Prostate gland (tissue), 2 donors: ENCODE data around the gene NEU2. TPM values are rescaled to one million over a fixed set of nuclear protein-coding genes. Genes with fewer than 3 reads are reported as not detected.
"Not testable (repeated sequence)": the region's sequence is repeated elsewhere in the genome, so short reads cannot be mapped to it uniquely, and the experiment has no call there.

Experiments used
- DNase-seq: peaks from one replicate; pipeline ENCODE4 v3.0.0-alpha.2; 2019; ENCODE audit warnings: low spot score
- H3K27ac ChIP-seq, 2 donors: fragments of 200-600 bp; sonication (generic); 2 replicates each; pipeline ENCODE4 v1.5.1; 2017 to 2019
- H3K27me3 ChIP-seq: fragments of 200-600 bp; sonication (generic); replicated peaks from 2 replicates; pipeline ENCODE4 v1.5.1; 2019; ENCODE audit not compliant: insufficient read depth
- H3K36me3 ChIP-seq, 2 donors: fragments of 200-600 bp; sonication (generic); 1 replicate in 1 of 2; 2 replicates in 1 of 2; pipeline versions ENCODE4 v1.5.1 to v1.8.1; 2017 to 2019
- H3K4me1 ChIP-seq: fragments of 200-600 bp; sonication (generic); replicated peaks from 2 replicates; pipeline ENCODE4 v1.5.1; 2019
- H3K4me3 ChIP-seq, 2 donors: fragments of 200-600 bp; sonication (generic); 2 replicates each; pipeline ENCODE4 v1.5.1; 2017 to 2019
- H3K9me3 ChIP-seq: fragments of 200-600 bp; sonication (generic); 2 replicates; pipeline ENCODE4 v1.5.1; 2017
- POLR2A ChIP-seq: fragments of 450-650 bp; IDR thresholded peaks from one replicate; pipeline ENCODE4 v1.6.1; 2016; ENCODE audit warnings: antibody characterized with exemption, mild to moderate bottlenecking
- POLR2AphosphoS5 ChIP-seq: sonication (generic); formaldehyde crosslinking; IDR thresholded peaks from one replicate; pipeline ENCODE4 v1.6.1; 2017; ENCODE audit warnings: antibody characterized with exemption
- WGBS: methylation state at CpG from one replicate; pipeline ENCODE4 v1.1.5; 2018; 5-methylcytosine and 5-hydroxymethylcytosine counted together
- intact Hi-C: fragments of 100-400 bp; cut with DNase I; formaldehyde crosslinking; loops from one replicate; pipeline ENCODE4 v1.14.2; 2022
- total RNA-seq, 2 donors: library from RNA; depleted of rRNA; stranded (reverse); fragments of >200 nt; gene quantifications; one replicate each; pipeline ENCODE4 v1.1.0, GENCODE V29; 2016
- TF ChIP-seq, protein P1 (sequence below), 4 experiments: fragments of 200-600 bp in 2 of 4; fragments of 450-650 bp in 2 of 4; sonication (generic) in 2 of 4; IDR thresholded peaks; 1 replicate in 3 of 4; 2 replicates in 1 of 4; pipeline ENCODE4 v1.5.1; 2016 to 2019; ENCODE audit warnings: antibody characterized with exemption in 4 of 4, mild to moderate bottlenecking in 2 of 4, moderate library complexity in 2 of 4

NEU2 gene
- total RNA-seq, 2 donors from 2014 or later, result not detected

GRCh38 chr2:233062946-233063268 lies 30.4 kb downstream of the NEU2 start:
- TF ChIP-seq, protein P1, sequence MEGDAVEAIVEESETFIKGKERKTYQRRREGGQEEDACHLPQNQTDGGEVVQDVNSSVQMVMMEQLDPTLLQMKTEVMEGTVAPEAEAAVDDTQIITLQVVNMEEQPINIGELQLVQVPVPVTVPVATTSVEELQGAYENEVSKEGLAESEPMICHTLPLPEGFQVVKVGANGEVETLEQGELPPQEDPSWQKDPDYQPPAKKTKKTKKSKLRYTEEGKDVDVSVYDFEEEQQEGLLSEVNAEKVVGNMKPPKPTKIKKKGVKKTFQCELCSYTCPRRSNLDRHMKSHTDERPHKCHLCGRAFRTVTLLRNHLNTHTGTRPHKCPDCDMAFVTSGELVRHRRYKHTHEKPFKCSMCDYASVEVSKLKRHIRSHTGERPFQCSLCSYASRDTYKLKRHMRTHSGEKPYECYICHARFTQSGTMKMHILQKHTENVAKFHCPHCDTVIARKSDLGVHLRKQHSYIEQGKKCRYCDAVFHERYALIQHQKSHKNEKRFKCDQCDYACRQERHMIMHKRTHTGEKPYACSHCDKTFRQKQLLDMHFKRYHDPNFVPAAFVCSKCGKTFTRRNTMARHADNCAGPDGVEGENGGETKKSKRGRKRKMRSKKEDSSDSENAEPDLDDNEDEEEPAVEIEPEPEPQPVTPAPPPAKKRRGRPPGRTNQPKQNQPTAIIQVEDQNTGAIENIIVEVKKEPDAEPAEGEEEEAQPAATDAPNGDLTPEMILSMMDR (IDR thresholded peaks at IDR 0.05), result no peak
- TF ChIP-seq POLR2AphosphoS5, result no peak
- no peak for TF ChIP-seq POLR2A
- H3K27ac ChIP-seq, result no peak overlapping the region
- no peak for DNase-seq
- no peaks in the 10 kb centered on the region for H3K4me1 ChIP-seq
- H3K27me3 ChIP-seq, result no peaks in the 10 kb centered on the region
- intact Hi-C loops, result no loop called here
- H3K4me3 ChIP-seq, result no peak overlapping the region
- no peaks in the 10 kb centered on the region for H3K36me3 ChIP-seq
- no peaks in the 10 kb centered on the region for H3K9me3 ChIP-seq
- 84% methylated on average over 6 of the region's 6 CpGs for WGBS

DNA sequence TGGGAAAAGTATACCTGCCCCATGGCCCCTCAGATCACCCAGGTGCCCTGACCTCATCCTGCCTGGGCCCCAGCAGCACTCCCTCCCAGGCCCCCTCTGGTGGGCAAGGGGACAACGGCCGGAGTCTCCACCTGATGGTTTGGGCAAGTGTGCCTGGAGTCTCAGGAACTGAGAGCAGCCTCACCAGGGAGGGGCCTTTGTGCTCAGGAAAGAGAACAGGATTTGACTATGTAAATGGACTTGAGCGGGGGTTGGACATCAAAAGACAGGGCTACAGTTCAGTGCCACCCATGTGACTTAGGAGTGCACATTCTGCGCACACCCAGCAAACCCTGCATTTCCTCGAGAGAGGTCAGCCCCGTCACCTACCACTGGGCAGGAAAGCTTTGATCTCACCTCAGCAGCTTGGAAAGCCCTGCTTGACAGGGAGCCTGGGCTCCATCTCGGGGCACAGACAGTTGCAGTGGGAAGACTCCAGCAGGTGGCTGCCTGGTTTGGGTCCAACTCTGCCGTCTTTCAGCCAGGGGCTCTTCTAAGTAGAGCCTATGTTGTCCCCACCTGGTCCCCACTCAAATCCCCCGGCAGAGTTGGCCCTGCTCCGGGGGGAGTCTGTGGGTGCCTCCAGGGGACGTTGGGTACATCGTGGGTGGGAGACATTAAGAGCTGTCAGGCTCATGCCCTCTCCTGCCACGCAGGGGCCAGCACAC lies 30.9 kb downstream of the NEU2 start:
- Histone ChIP-seq H3K4me3 (no peak overlapping the region), H3K27me3 (no peaks in the 10 kb centered on the region), H3K4me1 (no peaks in the 10 kb centered on the region), H3K27ac (no peak overlapping the region), H3K36me3 (no peaks in the 10 kb centered on the region), H3K9me3 (no peaks in the 10 kb centered on the region)
- intact Hi-C loops, result no loop called here
- WGBS, result 73% methylated on average over 13 of the region's 13 CpGs
- DNase-seq, result no peak
- TF ChIP-seq POLR2A (no peak), POLR2AphosphoS5 (no peak)
- TF ChIP-seq, protein P1 (IDR thresholded peaks at IDR 0.05), result no peak

GRCh38 chr2:233063976-233064411 lies 31.5 kb downstream of the NEU2 start:
- TF ChIP-seq, protein P1 (IDR thresholded peaks at IDR 0.05), result no peak
- no peaks in the 10 kb centered on the region for H3K27me3 ChIP-seq
- no peak overlapping the region for H3K4me3 ChIP-seq
- no peaks in the 10 kb centered on the region for H3K9me3 ChIP-seq
- 96% methylated on average over 9 of the region's 9 CpGs for WGBS
- intact Hi-C loops, result no loop called here
- H3K4me1 ChIP-seq, result no peaks in the 10 kb centered on the region
- DNase-seq, result no peak
- H3K27ac ChIP-seq, result no peak overlapping the region
- no peaks in the 10 kb centered on the region for H3K36me3 ChIP-seq

DNA sequence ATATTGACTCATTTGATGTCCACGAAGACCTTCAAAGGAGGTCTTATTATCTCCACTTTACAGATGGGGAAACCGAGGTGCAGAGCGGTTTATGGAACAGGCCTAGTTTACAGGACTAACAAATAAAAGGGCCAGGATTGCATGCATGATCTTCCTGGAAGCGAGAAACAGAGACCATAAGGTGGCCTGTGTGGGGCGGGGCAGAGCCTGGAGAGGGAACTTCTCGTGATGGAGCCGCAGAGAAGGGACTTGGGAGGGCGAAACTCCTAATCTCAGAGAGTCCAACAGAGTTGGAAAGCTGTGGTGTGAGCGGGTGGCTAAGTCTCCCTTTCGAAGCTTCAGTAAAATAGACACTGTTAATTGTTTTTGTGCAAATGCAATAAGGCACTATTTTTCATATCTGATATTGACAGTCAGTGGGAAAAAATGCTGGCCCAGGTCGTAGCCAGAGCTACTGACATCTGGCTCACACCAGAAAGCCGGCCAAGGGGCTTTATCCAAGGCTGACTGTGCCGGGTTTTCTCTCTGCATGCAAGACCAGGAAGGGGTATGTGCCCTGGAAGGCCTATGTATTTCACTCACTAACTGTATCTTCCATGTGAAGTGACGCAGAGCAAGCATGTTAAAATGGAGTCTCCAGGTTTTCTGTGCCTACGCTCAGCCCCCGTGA lies 32.2 kb downstream of the NEU2 start:
- Histone ChIP-seq H3K4me1 (no peaks in the 10 kb centered on the region), H3K36me3 (no peaks in the 10 kb centered on the region), H3K27ac (no peak overlapping the region), H3K4me3 (no peak overlapping the region), H3K27me3 (no peaks in the 10 kb centered on the region), H3K9me3 (no peaks in the 10 kb centered on the region)
- DNase-seq, result no peak
- WGBS, result 79% methylated on average over 16 of the region's 16 CpGs
- TF ChIP-seq POLR2AphosphoS5 (no peak), POLR2A (no peak)
- TF ChIP-seq, protein P1 (IDR thresholded peaks at IDR 0.05), result no peak
- intact Hi-C loops, result no loop called here

DNA sequence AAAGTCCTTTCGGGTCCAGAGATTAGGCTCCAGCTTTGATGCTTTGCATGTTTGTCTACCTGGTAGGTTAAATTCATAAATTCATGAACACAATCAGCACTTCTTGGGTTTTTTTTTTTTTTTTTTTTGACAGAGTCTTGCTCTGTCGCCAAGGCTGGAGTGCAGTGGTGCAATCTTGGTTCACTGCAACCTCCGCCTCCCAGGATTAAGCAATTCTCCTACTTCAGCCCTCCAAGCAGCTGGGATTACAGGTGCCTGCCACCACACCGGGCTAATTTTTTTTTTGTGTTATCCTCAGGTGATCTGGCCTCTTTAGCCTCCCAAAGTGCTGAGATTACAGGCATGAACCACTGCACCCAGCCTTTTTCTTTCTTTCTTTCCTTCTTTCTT lies 32.7 kb downstream of the NEU2 start:
- H3K9me3 ChIP-seq, H3K27ac ChIP-seq, H3K4me3 ChIP-seq, H3K27me3 ChIP-seq, H3K4me1 ChIP-seq, DNase-seq, intact Hi-C loops, H3K36me3 ChIP-seq: not testable (repeated sequence)
- WGBS, result 78% methylated on average over 4 of the region's 4 CpGs
